GM21723 (cell line): Measurements from ENCODE around the gene KPNA5.
"Not testable (repeated sequence)": the region's sequence is repeated elsewhere in the genome, so short reads cannot be mapped to it uniquely, and the experiment has no call there.

Experiments
- ATAC-seq: cut with Tn5 transposase; IDR thresholded peaks from one replicate; pipeline ENCODE4 v1.9.1; 2021; ENCODE audit warnings: mild to moderate bottlenecking, moderate library complexity; ENCODE audit not compliant: unreplicated experiment

Gene KPNA5

GRCh38 chr6:116697480-116697879, 16.5 kb downstream of the KPNA5 start:
- ATAC-seq: peak; percentile 50

- not testable (repeated sequence) for ATAC-seq
Observed at GRCh38 chr6:116703888-116704287, 22.9 kb downstream of the KPNA5 start.

GRCh38 chr6:116705917-116706316, 24.9 kb downstream of the KPNA5 start:
- ATAC-seq: no peak

- ATAC-seq: no peak
Observed at GRCh38 chr6:116714296-116714695, 33.3 kb downstream of the KPNA5 start.

GRCh38 chr6:116714761-116715160, 33.8 kb downstream of the KPNA5 start:
- ATAC-seq: no peak

GRCh38 chr6:116726947-116727346, 45.9 kb downstream of the KPNA5 start:
- no peak for ATAC-seq

- ATAC-seq: no peak
Observed at GRCh38 chr6:116730513-116730912, 49.5 kb downstream of the KPNA5 start.

- ATAC-seq: no peak
Observed at GRCh38 chr6:116737004-116737403, 56.0 kb downstream of the KPNA5 start.

- not testable (repeated sequence) for ATAC-seq
Observed at GRCh38 chr6:116740486-116740885, 59.5 kb downstream of the KPNA5 start.

- ATAC-seq: no peak
Observed at GRCh38 chr6:116741571-116741970, 60.6 kb downstream of the KPNA5 start.

- ATAC-seq: no peak
Observed at GRCh38 chr6:116745176-116745575, 64.2 kb downstream of the KPNA5 start.

GRCh38 chr6:116761779-116762178, 80.8 kb downstream of the KPNA5 start:
- no peak for ATAC-seq

- no peak for ATAC-seq
Observed at GRCh38 chr6:116762235-116762634, 81.2 kb downstream of the KPNA5 start.

- ATAC-seq: no peak
Observed at GRCh38 chr6:116763048-116763447, 82.0 kb downstream of the KPNA5 start.

GRCh38 chr6:116763906-116764628, 83.1 kb downstream of the KPNA5 start:
- ATAC-seq: no peak

- no peak for ATAC-seq
Observed at GRCh38 chr6:116764629-116764960, 83.6 kb downstream of the KPNA5 start.

- ATAC-seq: no peak
Observed at GRCh38 chr6:116764961-116765841, 84.2 kb downstream of the KPNA5 start, which contains the start of gene FAM162B. Gene FAM162B, minus strand, starts transcription at chr6:116765719. Its CDS starts 143 bp downstream, at chr6:116765576.

GRCh38 chr6:116766506-116767176, 85.6 kb downstream of the KPNA5 start:
- ATAC-seq: no peak

GRCh38 chr6:116767715-116768114, 86.7 kb downstream of the KPNA5 start:
- ATAC-seq: no peak

- ATAC-seq: no peak
Observed at GRCh38 chr6:116772450-116772849, 91.4 kb downstream of the KPNA5 start.

GRCh38 chr6:116773886-116774285, 92.9 kb downstream of the KPNA5 start:
- ATAC-seq: no peak
